GM21723 (cell line): Measurements from ENCODE around the gene DDAH1.

ENCODE experiments used
- ATAC-seq: cut with Tn5 transposase; IDR thresholded peaks from one replicate; pipeline ENCODE4 v1.9.1; 2021; ENCODE audit warnings: mild to moderate bottlenecking, moderate library complexity; ENCODE audit not compliant: unreplicated experiment

The DDAH1 gene

DNA sequence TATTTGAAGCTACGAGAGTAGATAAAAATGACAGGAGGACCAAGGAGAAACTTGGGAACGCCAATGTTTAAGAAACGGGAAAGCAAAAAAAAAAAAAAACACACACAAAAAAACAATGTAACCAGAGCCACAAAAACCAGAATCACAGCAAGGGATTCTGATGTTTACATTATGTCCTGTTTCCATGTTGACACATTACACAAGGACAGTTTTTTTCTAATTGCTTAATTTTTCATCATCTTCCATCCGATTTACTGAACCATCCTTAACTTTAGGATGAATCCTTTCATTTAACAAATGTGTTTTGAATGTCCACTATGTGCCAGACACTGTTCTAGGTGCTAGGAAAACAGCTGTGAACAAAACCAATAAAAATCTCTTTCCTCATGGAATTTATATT lies 187.2 kb downstream of the DDAH1 start:
- ATAC-seq, result no peak

GRCh38 chr1:85276978-85277639 lies 187.8 kb downstream of the DDAH1 start:
- ATAC-seq, result no peak

- ATAC-seq, result peak; percentile 96
Measured at GRCh38 chr1:85276215-85276977, 188.6 kb downstream of the DDAH1 start, which contains the start of gene BCL10. Gene BCL10, minus strand, starts transcription at chr1:85276632. Its CDS starts 280 bp downstream, at chr1:85276352.

- ATAC-seq, result peak; percentile 20
Measured at GRCh38 chr1:85275701-85276214, 189.2 kb downstream of the DDAH1 start.

- ATAC-seq, result no peak
Measured at GRCh38 chr1:85274969-85275453, 189.9 kb downstream of the DDAH1 start.

DNA sequence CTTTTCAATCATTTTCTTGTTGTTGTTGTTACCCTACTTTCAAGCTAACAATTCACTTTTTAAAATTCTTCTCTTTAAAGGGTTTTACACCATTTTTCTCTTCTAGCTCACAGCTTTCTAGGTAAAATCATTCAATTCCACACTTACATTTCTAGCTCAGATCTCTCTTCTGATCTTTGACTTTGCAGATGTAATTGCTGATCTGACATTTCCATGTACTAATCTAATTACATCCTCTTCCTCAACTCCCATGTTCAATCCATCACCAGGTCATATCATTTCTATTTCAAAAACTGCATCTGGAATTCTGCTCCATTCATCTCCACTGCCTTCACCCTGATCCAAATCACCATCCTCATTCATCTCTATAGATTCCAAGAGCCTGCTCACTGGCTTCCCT lies 191.6 kb downstream of the DDAH1 start:
- no peak for ATAC-seq

DNA sequence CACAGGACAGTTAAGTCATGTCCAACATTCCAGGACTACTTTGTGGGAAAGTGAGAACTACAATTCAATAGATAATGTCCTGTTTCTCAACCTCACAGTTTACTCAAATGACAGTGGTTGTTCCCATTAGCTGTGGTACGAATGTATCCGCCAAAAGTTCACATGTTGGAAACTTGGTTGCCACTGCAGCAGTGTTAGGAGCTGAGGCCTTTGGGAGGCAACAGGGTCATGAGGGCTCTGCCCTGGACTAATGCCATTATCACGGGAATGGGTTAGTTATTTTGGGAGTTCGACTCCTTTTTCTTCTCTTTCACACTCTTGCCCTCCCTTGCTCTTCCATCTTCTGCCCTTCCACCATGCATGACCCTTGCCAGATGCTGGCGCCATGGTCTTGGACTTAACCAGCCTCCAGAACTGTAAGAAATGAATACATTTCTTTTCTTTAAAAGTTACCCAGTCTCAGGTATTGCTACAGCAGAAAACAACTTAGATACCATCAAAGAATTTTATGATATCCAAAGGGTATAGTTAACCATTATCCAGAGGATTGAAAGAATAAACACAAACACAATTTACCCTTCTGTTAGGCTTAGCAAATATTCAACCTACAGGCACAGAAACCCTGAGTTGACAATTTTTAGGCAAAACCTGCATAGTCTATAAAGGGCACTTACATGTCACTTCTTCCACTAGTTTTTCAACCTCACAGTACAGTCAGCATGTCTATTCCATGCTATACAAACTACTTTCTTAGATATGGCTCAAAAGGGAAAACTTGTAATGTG lies 196.0 kb downstream of the DDAH1 start:
- ATAC-seq, result no peak
